Stimulated activated CD8-positive, alpha-beta memory T cell treated with anti-CD3 and anti-CD28 coated beads, Interleukin-12 subunit alpha, Interleukin-12 subunit beta, amount 100 ng/mL, for 1 hour (primary cell): ENCODE results near the gene PRICKLE1.

Experiments
- DNase-seq: peaks from one replicate; pipeline ENCODE4 v3.0.0-alpha.2; 2020; ENCODE audit warnings: low read depth

Gene PRICKLE1

DNA sequence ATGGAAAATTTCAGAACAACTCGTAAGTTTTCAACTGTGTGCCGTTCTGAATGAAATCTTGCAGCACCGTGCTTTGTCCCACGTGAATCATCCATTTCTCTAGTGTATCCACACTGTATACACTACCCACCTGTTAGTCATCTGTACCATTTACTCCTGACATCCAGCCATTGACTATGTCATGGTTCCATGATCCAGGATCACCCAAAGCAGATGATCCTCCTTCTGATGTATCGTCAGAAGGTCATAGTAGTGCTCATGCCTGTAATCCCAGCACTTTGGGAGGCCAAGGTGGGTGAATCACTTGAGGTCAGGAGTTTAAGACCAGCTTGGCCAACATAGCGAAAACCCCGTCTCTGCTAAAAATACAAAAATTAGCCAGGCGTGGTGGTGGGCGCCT is 140.7 kb downstream of the PRICKLE1 start:
- DNase-seq = no peak

DNA sequence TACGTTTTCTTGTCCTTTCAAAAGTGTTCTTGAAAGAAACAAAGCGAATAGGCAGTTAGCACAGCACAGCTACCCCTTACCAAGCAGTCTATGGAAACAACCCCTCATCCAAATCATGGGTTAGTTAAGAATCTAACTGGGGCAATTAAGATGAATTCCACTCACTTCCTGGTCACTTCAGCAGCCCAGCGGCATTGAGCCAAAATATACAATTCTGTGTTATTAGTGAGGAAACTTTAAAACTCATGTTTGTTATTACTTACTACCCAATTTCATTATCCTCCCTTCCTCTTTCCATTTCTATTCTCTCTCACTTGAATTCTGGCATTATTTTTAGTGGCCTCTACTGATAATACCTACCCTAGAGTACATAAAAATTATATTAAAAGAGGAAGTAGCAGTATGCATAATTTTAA is 142.2 kb downstream of the PRICKLE1 start:
- DNase-seq = no peak

DNA sequence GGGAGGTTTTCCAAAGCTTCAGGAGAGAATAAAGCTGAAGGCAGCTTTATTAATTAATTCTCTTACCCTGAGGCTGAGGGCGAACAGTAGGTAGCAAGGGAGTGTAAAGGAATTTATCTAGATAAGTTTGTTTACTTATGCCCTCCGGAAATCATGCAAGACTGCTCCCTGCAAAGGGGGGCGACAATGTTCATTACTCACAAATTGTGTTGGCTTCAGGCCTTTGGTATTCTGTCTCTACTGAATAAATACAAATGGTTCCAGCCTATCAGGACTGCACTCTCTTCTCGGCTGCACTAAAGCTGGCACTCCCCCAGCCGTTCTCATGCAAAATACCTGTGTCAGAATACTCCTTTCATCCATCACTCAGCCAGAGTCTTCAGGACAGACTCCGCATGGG is 142.8 kb downstream of the PRICKLE1 start:
- DNase-seq = no peak

DNA sequence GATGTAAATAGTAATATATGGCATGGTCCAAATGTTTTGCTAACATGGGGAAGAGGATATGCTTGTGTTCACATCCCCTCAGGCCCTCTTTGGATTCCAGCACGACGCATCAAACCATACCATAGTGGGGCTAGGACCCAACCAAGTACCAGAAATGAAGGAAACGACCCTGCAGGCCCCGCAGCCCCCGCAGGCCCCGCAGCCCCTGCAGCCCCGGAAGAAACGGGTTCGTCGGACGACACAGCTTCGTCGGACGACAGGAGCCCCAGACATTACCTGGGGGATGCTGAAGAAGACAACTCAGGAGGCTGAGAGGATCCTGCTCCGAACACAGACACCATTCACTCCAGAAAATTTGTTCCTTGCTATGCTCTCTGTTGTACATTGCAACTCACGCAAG is 143.7 kb downstream of the PRICKLE1 start:
- no peak for DNase-seq

DNA sequence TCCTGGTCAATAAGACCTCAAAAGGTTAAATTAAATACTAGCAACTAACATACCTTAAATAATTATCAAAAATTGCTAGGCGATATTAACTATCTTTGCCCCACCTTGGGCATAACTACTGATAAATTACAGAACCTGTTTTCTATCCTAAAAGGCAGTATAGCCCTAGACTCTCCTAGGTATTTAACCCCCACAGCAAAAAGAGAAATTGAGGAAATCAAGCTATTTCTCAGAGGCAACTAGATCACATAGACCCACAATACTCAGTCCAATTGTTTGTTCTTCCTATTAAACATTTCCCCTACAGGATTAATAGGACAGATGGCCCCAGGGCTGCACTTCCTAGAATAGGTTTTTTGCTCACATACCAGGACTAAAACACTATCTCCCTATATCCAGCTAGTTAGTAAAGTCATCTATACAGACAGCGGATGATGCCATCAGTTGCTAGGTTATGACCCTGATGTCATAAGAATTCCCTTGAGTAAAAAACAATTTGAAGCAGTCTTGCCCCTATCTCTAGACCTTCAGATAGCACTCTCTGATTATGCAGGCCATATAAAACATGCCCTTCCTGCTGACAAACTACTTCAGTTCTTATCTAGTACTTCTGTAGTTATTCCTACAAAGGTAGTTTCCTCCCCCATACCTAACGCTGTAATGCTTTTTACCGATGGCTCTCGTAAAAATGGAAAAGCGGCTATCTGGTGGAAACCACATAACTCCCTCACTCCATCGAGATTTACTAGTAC is 145.2 kb downstream of the PRICKLE1 start:
- DNase-seq = no peak

DNA sequence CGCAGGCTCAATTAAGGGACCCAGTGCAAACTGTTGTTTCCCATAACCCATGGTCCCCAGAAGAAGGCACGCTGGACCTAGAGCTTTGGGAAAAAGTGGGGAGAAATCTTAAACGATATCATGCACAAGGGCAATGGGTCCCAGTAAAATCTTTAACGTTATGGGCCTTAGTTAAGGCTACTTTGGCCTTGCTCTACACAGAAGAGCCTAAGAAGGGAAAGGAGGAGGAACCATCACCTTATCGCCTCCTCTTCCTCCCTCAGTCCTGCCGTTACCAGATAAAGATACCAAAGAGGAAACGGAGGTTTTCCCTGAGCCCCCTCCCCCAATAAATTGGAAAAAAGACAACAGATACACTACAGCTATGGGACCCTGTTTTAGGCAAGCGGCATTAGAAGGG is 146.7 kb downstream of the PRICKLE1 start:
- no peak for DNase-seq

DNA sequence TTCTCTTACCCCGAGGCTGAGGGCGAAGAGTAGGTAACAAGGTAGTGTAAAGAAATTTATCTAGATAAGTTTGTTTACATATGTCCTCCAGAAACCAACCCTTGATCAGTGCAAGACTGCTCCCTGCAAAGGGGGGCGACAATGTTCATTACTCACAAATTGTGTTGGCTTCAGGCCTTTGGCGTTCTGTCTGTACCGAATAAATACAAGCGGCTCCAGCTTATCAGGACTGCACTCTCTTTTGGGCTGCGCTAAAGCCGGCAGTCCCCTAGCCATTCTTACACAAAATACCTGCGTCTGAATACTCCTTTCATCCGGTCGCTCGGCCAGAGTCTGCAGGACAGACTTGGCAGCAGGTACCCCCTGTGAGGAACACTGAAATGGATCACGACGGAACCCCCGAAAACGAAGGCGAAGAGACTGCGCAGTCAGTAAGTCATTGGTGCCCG is 147.2 kb downstream of the PRICKLE1 start:
- no peak for DNase-seq

DNA sequence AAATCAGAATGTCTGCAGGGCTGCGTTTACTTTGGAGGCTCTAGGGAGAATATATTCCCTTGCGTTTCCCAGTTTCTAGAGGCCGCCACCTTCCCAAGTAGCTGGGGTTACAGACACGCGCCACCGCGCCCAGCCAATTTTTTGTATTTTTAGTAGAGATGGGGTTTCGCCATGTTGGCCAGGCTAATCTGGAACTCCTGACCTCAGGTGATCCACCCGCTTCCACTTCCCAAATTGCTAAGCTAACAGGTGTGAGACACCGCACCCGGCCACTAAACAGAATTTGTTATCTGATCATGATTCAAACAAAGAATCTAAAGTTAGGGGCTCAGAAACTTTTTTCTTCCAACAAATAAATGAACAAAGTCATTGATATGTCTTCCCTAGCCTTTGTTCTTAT is 148.9 kb downstream of the PRICKLE1 start:
- DNase-seq = no peak

DNA sequence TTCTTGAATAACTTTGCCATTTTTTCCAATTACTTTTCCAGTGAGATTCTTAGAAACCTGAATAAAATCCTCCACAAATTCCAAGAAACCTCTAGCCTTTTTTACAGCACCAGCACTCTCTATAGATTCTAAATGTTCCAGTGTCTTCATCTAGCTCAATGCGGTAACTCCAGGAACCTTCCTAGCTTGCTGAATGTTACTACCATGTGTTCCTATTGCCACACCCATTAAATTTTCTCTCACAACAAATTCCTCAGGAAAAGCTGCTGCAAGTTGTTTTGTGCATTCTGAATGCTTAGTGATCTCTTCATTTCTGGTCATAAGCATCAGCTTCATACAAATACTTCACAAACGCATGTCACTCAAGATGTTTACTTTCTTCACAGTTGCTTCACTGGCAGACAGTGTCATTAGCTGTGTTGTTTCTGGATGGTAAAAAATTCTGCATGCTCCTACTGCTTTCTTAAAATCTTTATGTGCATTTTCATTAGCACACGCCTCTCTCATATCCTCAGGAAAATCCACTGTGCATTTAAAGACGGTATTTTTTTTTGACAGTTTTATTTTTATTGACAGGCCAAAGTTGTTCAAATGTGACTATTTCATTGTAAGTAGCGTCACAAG is 156.9 kb downstream of the PRICKLE1 start:
- no peak for DNase-seq

DNA sequence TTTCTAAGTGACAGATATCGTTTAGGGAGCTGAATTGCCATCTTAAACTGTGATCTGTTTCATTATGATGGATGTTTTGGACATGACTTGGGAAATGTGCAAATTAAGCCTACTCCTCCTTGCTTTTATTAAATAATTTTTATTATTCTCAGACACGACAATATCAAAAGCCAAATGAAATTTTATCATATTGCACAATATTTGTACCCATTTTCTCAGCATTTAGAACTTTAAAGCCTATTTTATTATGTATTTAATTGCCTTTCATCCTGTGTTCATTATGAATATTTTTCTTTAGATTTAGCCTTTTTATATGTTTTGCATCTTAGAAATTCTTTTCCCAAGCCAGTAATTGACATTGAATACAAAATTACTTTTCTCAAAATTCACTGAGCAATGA is 160.7 kb downstream of the PRICKLE1 start:
- no peak for DNase-seq

DNA sequence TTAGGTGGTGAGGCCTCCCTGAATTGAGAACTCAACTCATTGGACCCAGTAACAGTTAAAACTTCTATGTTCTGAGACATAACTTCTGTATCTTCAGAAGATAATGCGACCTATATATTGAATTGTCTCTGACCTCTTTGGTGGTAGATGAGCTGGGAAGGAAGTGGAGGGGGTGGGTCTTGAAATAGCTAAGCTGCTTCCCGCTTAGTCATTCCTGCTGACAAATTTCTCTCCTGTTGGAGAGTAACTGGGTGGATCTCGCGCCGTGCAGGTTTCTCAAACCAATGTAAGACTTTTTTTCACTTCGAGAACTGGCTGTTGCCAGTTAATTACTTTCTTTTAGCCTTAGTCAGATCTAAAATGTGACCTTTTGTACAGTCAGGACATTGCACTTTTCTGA is 162.8 kb downstream of the PRICKLE1 start:
- DNase-seq = no peak

DNA sequence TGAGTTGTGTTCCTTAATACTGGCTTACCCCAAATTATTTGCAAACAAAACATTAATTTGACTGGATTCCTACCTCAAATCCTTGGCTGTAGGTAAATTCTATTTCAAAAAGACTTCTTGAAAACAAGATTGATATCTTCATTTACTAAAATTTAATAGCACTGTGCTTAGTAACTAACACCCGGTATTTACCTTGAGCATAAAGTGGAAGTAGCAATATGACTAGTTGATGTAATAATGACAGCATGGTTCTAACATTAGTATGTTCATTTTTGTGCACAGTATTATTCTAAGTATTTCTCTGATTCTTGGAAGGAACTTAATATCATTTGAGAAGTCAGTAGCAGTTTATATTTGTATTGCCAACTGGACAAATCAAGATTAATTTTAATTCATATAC is 166.8 kb downstream of the PRICKLE1 start:
- no peak for DNase-seq

DNA sequence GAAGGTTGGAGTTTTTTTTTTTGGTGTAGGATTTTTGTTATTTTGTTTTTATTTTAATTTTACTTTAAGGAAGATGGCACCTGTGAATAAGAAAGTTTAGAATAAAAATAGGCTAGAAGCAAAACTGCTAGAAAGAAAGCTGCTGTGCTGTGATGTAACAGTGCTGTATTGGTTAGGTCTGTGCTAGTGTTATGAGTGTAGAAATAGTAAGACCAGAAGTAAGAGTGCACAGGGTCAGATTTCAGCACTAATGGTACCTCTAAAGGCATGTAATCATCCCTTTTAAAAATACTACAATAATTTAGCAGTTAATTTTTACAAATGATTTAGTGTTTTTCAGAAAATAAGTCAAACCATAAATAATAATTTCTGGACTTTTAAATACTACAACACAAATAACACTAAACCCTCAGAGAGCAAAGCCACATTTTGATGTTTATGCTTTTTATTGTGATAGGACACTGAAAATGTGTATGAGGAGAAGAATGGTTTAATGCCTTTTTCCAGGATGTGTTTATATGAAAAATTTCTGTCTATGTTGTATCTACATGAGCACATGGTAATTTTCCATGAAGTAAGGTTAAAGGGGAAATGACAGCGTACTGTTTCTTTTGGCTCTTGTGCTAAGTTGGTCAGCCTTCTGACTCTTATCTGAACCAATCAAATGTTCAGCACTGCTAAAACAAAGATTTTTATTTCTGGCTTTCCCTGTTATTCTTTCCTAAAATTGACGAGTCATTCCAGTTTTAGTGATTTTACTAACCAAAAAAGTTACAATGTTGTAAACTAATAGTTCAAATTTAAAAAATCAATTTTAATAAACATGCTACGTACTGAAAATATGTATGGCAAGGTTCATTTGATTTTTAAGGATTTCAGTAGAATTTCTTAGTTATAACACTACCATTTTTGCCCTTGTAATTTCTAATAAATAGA is 167.4 kb downstream of the PRICKLE1 start:
- no peak for DNase-seq

DNA sequence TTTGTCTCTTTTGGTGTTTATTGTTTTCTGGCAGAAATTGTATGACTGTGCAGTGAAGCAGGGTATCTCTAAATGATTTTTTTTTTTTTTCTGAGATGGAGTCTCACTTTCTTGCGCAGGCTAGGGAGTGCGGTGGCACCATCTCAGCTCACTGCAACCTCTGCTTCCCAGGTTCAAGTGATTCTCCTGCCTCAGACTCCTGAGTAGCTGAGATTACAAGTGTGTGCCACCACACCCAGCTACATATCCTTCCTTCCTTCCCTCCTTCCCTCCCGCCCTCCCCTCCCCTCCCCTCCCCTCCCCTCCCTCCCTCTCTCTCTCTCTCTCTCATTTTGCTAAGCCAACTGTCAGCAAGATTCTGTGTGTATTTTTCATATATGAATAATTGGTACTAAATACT is 169.2 kb downstream of the PRICKLE1 start:
- DNase-seq = no peak

DNA sequence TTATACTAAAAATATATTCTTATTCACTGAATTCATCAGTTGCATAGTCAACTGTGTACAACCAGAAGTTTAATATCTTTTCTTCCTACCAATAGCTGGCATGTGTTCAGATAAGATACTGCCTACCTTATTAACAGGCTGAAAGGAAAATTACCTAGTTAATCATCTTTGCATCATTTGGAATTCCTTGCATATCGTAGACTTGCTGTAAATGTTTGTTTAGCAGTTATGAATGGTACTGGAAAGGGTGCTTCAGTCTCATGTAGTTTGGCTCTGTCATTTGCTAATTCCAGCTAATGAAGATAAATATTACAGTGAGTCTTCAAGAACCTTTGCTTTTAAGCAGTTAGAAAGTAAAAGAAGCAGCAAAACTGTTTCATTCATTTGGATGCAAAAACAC is 179.2 kb downstream of the PRICKLE1 start:
- no peak for DNase-seq

DNA sequence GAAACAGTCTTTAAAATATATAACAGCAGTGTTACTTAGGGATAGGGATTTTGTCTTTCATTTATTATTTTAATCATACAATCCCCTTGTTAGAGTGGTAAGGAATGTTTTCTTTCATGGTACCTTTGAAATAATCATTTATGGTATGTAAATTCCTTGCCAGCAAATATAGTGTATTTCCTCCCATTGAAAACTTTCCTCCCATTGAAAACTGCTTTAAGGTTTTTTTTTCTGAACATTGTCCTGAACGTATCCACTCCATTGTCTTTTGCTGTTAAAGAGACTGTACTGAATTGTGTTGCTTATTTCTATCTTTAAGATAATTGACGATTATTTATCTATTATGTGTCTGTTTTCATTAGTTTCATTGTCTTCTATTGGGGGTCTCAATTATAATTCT is 180.1 kb downstream of the PRICKLE1 start:
- no peak for DNase-seq

DNA sequence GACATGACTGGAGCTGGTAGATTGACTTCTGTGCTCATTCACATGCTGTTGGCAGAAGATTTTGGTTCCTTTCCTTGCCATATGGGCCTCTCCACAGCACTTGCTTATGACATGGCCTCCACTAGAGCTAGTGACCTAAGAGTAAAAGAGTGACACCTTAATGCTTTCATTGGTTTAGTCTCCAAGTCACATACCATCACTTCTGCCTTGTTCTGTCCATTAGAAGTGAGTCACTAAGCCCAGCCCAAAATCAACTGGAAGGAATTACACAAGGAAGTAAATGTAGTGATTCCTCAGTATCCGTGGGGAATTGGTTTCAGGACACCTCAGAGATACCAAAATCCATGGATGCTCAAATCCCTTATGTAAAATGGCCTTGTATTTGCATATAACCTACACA is 182.2 kb downstream of the PRICKLE1 start:
- DNase-seq = no peak
